Naive B cell (primary cell): ENCODE results near the gene HHEX. TPM values are rescaled to one million over a fixed set of nuclear protein-coding genes. Genes with fewer than 3 reads are reported as not detected.
"Not testable (repeated sequence)": the region's sequence is repeated elsewhere in the genome, so short reads cannot be mapped to it uniquely, and the experiment has no call there.

Experiments
- ATAC-seq, 2 donors: fragments of 150-1000 bp; cut with Tn5 transposase; 2 replicates each; pipeline ENCODE4 v1.10.0; 2021; ENCODE audit warnings: low read depth in 2 of 2, mild to moderate bottlenecking in 2 of 2, moderate library complexity in 2 of 2
- DNase-seq: peaks from one replicate; pipeline ENCODE4 v3.0.0; 2022
- H3K27ac Mint-ChIP-seq, 6 donors: one replicate each; pipeline ENCODE4 v1.8.0; 2020 to 2022; ENCODE audit warnings: mild to moderate bottlenecking in 6 of 6, mixed read lengths in 6 of 6, moderate library complexity in 5 of 6, inconsistent platforms in 2 of 6
- H3K27me3 Mint-ChIP-seq, 3 donors: one replicate each; pipeline ENCODE4 v1.8.0; 2021 to 2022; ENCODE audit warnings: mixed read lengths in 3 of 3, mild to moderate bottlenecking in 1 of 3
- H3K36me3 Mint-ChIP-seq, 2 donors: one replicate each; pipeline ENCODE4 v1.8.0; 2020 to 2022; ENCODE audit warnings: mixed read lengths in 2 of 2, inconsistent platforms in 1 of 2, mild to moderate bottlenecking in 1 of 2
- H3K4me1 Mint-ChIP-seq, 3 donors: one replicate each; pipeline ENCODE4 v1.8.0; 2020 to 2022; ENCODE audit warnings: mixed read lengths in 3 of 3, inconsistent platforms in 1 of 3, mild to moderate bottlenecking in 1 of 3, moderate library complexity in 1 of 3
- H3K4me3 Mint-ChIP-seq, 8 donors: one replicate each; pipeline ENCODE4 v1.8.0; 2020 to 2022; ENCODE audit warnings: mild to moderate bottlenecking in 8 of 8, mixed read lengths in 8 of 8, moderate library complexity in 8 of 8, inconsistent platforms in 2 of 8
- H3K9me3 Mint-ChIP-seq, 7 donors: one replicate each; pipeline ENCODE4 v1.8.0; 2020 to 2022; ENCODE audit warnings: mixed read lengths in 7 of 7, mild to moderate bottlenecking in 5 of 7, inconsistent platforms in 2 of 7, moderate library complexity in 1 of 7
- polyA plus RNA-seq, 6 donors: library from polyadenylated mRNA; unstranded; fragments of 300-500 nt; fragmentation: Illumina TruSeq; gene quantifications; one replicate each; pipeline ENCODE4 v1.2.3, GENCODE V29; 2021; ENCODE audit warnings: low read depth in 6 of 6

The HHEX gene
- polyA plus RNA-seq, 6 donors from 2014 or later: 140 to 208 (median 160) TPM

DNA sequence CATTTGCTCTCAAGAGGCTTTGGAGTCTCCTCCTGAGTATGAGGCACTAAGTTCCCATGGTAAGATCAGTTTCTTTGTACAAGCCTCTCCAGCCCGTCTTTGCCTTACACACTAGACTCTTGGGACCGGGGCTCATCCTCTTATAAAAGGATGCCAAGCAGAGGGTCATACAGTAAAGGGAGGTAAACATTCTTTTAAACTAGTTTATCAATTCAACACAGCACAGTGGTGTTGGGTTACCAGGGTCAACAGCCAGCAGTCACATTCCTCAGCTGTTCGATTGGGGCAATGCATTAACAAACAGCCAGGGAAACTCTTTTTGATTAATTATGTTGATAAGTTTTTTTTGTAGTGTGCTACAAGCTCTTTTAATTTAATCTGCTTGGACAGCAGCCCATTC lies 37.8 kb downstream of the HHEX start:
- no peak overlapping the region for H3K27ac Mint-ChIP-seq
- ATAC-seq: no peak

DNA sequence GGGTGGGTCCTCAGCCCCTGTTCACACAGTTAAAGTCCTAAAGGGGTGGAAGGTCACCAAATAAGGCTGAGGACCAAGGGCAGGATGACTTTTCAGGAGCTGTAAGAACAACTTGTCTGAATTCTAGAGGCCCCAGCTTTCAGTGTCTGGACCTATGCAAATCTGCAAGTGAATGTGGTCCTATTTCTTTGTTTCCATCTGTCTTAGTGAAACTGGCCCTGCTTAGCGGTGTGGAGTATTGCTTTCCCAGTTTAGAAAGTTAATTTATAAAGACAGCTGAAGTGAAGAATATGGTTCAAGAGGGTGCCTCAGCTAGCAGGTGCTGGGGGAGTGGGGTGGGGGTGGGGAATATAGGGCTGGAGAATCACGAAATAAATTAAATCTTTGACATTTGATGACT lies 40.1 kb downstream of the HHEX start:
- DNase-seq: peak; percentile 22
- Mint-ChIP-seq H3K9me3 (peaks cover 0 to 4% (median 0%) of the 10 kb centered on the region in 7 donors), H3K27ac (peak overlapping the region in 2 of 6 donors; percentile 54 to 56), H3K27me3 (no peaks in the 10 kb centered on the region), H3K36me3 (peaks cover 7 to 11% of the 10 kb centered on the region in 2 donors), H3K4me3 (peak overlapping the region in 5 of 8 donors; percentile 52 to 83 (median 71)), H3K4me1 (peaks cover 41 to 66% (median 42%) of the 10 kb centered on the region in 3 donors)
- peak; percentile 77 to 84 for ATAC-seq

More for the DNA sequence above, 37.8 kb downstream of the HHEX start:
- Mint-ChIP-seq H3K9me3 (peaks cover 0 to 4% (median 0%) of the 10 kb centered on the region in 7 donors), H3K4me1 (peaks cover 36 to 57% (median 37%) of the 10 kb centered on the region in 3 donors), H3K27me3 (no peaks in the 10 kb centered on the region), H3K36me3 (peaks cover 6 to 7% of the 10 kb centered on the region in 2 donors), H3K4me3 (no peak overlapping the region)
- no peak for DNase-seq

DNA sequence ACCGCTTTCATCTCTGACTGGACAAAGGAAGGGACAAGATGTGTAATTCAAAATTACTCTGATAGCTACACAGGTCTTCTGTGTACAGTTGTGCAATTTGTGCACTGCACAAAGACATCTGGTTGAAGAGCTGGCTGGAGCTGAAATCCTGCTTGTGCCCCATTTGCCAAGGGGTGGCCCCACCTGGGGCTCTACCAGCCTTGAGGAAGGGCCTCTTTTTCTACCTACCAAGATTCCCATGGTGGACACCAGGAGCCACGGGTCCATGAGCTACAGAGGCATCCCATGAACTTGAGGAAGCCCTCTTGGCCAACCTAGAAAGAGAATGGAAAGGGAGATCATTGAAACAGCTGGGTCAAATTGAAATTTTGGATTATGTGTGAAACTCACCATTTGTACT lies 43.2 kb downstream of the HHEX start:
- DNase-seq: no peak
- H3K4me1 Mint-ChIP-seq: peaks cover 47 to 74% (median 50%) of the 10 kb centered on the region in 3 donors
- ATAC-seq: no peak
- no peak overlapping the region for H3K4me3 Mint-ChIP-seq
- peaks cover 0 to 4% (median 0%) of the 10 kb centered on the region in 7 donors for H3K9me3 Mint-ChIP-seq
- H3K27ac Mint-ChIP-seq: no peak overlapping the region
- H3K36me3 Mint-ChIP-seq: peaks cover 4 to 7% of the 10 kb centered on the region in 2 donors
- no peaks in the 10 kb centered on the region for H3K27me3 Mint-ChIP-seq

DNA sequence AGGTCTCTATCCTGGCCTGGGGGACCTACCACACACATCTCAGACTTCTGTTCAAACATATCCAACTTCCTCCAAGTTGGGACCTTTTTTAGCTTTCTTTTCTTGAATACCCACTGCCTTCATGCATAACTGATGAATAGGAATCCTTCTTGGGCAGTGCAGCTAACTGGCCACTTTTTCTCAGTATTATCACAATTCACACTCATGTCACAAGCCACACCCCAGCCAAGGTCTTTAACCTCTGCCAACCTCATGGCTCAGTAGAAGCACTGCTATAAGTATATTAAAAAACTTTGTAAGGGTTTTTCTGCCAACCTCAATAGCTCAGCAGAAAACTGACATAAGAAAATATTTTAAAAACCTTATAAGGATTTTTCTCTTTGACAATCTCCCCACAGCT lies 44.5 kb downstream of the HHEX start:
- Mint-ChIP-seq H3K4me1 (peaks cover 46 to 69% (median 49%) of the 10 kb centered on the region in 3 donors), H3K4me3 (peak overlapping the region in 1 of 8 donors; percentile 11), H3K9me3 (peaks cover 0 to 4% (median 0%) of the 10 kb centered on the region in 7 donors), H3K27me3 (no peaks in the 10 kb centered on the region), H3K36me3 (peaks cover 4 to 7% of the 10 kb centered on the region in 2 donors), H3K27ac (peak overlapping the region in 1 of 6 donors; percentile 69)
- ATAC-seq: no peak
- no peak for DNase-seq

DNA sequence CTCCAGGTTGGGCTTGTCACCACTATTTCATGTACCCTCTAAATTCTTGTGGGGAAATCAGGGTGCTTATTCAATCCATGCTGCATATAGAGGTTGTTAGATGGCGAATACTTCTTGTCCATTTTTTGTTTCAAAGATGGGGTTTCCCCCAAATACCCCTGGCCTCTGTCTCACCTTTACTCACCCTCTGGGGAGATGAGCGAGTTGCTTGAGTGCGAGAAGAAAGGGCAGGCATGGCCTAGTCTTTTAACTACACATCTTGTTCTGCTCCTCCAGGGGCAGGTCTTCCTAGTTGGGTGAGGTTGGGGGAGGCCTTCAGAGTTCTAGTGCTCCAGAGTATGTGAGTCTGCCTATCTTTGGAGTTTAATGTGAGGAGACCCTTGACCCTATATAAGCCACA lies 46.2 kb downstream of the HHEX start:
- peaks cover 3 to 4% of the 10 kb centered on the region in 2 donors for H3K36me3 Mint-ChIP-seq
- ATAC-seq (peak in 1 of 2 donors; percentile 21), DNase-seq (no peak)
- H3K27me3 Mint-ChIP-seq: no peaks in the 10 kb centered on the region
- H3K4me1 Mint-ChIP-seq: peaks cover 39 to 66% (median 46%) of the 10 kb centered on the region in 3 donors
- H3K4me3 Mint-ChIP-seq: no peak overlapping the region
- H3K9me3 Mint-ChIP-seq: peaks cover 0 to 3% (median 0%) of the 10 kb centered on the region in 7 donors
- H3K27ac Mint-ChIP-seq: peak overlapping the region in 3 of 6 donors; percentile 49 to 82 (median 75)

DNA sequence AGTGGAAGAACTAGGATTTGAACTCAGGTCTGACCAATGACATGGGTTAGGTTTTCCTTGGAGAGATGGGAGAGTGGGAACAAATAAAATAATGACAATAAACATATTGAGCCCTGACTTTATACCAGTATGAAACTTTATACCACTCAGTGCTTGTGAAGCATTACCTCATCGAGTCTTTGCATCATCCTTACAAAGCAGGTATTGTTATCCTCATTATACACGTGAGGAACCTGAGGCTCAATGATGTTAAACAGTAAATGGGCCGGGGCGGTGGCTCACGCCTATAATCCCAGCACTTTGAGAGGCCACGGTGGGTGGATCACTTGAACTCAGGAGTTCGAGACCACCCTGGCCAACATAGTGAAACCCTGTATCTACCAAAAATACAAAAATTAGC lies 47.7 kb downstream of the HHEX start:
- Mint-ChIP-seq H3K36me3 (peaks cover 0 to 4% of the 10 kb centered on the region in 2 donors), H3K9me3 (peaks cover 0 to 3% (median 0%) of the 10 kb centered on the region in 7 donors), H3K27me3 (no peaks in the 10 kb centered on the region)

DNA sequence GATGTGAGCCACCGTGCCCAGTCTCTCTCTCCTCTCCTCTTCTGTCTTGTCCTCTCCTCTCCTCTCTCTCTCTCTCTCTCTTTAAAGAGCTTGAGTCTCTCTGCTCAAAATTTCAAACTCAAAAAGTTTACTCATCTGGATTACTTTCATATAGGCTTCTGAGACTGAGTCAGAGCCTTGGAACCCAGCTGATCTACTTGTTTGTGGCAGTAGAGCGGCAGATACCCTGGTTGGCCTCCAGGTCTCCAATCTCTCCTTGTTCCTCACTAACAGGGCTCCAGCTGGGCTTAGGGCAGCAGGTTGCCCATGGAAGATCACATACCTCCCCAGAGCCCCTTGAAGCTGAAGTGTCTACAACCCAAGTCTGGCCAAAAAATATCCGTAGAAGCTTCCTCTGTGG lies 51.0 kb downstream of the HHEX start:
- Mint-ChIP-seq H3K27ac (peak overlapping the region in 5 of 6 donors; percentile 9 to 96 (median 89)), H3K4me3 (peak overlapping the region in 6 of 8 donors; percentile 47 to 83 (median 62)), H3K27me3 (no peaks in the 10 kb centered on the region), H3K9me3 (peaks cover 0 to 5% (median 0%) of the 10 kb centered on the region in 7 donors), H3K36me3 (no peaks in the 10 kb centered on the region), H3K4me1 (peaks cover 54 to 81% (median 65%) of the 10 kb centered on the region in 3 donors)
- DNase-seq (no peak), ATAC-seq (no peak)

More for the DNA sequence above, 47.7 kb downstream of the HHEX start:
- ATAC-seq: no peak
- peaks cover 43 to 71% (median 48%) of the 10 kb centered on the region in 3 donors for H3K4me1 Mint-ChIP-seq
- H3K4me3 Mint-ChIP-seq: no peak overlapping the region
- no peak for DNase-seq
- no peak overlapping the region for H3K27ac Mint-ChIP-seq

DNA sequence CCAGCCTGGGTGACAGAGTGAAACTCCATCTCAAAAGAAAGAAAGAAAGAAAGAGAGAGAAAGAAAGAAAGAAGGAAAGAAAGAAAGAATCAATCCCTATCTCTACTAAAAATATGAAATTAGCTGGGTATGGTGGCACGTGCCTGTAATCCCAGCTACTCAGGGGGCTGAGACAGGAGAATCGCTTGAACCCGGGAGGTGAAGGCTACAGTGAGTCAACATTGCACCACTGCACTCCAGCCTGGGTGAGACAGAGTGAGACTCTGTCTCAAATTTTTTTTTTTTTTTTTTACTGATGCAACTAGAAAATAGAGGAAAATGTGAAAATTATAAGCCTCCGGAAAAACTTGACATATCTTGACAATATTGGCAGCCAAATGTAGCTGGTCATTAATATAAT lies 52.0 kb downstream of the HHEX start:
- Mint-ChIP-seq H3K4me3 (peak overlapping the region in 7 of 8 donors; percentile 71 to 90 (median 79)), H3K27ac (peak overlapping the region; percentile 93 to 98 (median 96)), H3K4me1 (peaks cover 49 to 73% (median 62%) of the 10 kb centered on the region in 3 donors)
- ATAC-seq, H3K9me3 Mint-ChIP-seq, H3K27me3 Mint-ChIP-seq, DNase-seq, H3K36me3 Mint-ChIP-seq: not testable (repeated sequence)

DNA sequence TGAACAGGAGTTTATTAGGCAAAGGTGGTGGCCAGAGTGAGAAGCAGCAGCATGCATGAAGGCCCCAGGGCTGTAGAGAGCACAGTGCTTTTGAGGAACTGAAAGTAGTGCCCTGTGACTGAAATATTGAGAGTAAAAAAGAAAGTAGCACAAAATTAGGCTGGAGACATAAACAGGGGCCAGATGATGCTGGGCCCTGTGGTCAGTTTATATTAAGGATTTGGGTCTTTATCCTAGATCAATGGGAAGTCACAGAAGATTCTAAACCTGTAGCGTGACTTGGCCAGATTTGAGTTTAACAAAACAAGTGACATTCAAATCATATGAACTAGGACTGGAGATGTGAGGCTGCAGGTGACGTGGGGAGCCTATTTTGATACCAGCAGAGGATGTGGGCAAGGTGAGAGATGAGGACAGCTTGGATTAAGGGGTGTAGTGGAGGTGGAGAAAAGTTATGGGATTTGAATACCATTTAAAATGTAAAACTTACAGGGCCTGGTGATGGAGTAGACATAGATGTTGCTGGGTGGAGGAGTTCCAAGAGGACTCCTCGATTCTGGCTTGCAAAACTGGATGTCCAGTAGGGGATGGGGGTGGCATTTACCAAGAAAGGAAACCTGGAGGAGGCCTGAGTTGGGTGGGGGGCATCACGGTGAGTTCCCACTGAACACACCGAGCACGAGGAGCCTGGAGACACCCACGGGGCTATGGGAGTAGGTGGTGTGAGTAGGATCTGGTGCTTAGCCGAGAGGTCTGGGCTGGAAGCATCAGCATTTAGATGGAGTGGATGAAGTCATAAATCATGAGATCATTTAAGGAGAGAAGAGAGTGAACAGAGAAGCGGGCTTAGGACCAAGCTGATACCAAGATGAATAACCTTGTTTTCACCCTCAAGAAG lies 52.8 kb downstream of the HHEX start:
- Mint-ChIP-seq H3K4me1 (peaks cover 58 to 76% (median 70%) of the 10 kb centered on the region in 3 donors), H3K9me3 (peaks cover 0 to 5% (median 0%) of the 10 kb centered on the region in 7 donors), H3K36me3 (no peaks in the 10 kb centered on the region), H3K27ac (peak overlapping the region; percentile 93 to 98 (median 96)), H3K27me3 (no peaks in the 10 kb centered on the region), H3K4me3 (peak overlapping the region; percentile 42 to 90 (median 78))
- DNase-seq: peak; percentile 80
- peak; percentile 96 to 98 for ATAC-seq

Other genes starting within 250 kb of the HHEX start
- 10 to 100 TPM in 3 of 6 donors, 1 to 10 TPM in 3; 2.1 to 11.7 (median 10.1) TPM for gene IDE, start 115.9 kb upstream of the HHEX start, polyA plus RNA-seq
- 1 to 10 TPM in 1 of 6 donors, under 1 TPM in 4, not detected in 1; 0.41 to 1.1 (median 0.60) TPM for gene KIF11, start 96.8 kb upstream of the HHEX start, polyA plus RNA-seq
- gene EXOC6, start 158.6 kb downstream of the HHEX start, polyA plus RNA-seq: 10 to 100 TPM; 11.8 to 16.2 (median 14.4) TPM